Tibial nerve (tissue), 3 donors: ENCODE results near the gene THAP11.

ENCODE experiments used
- POLR2A ChIP-seq, 2 donors: fragments of 450-650 bp; IDR thresholded peaks; one replicate each; pipeline ENCODE4 v1.6.1; 2017; ENCODE audit warnings: antibody characterized with exemption in 2 of 2, mild to moderate bottlenecking in 2 of 2, moderate library complexity in 2 of 2
- TF ChIP-seq, protein P1 (sequence below), 5 experiments: fragments of 200-600 bp in 3 of 5; fragments of 450-650 bp in 2 of 5; sonication (generic) in 3 of 5; IDR thresholded peaks; one replicate each; pipeline ENCODE4 v1.5.1; 2016 to 2019; ENCODE audit warnings: antibody characterized with exemption in 5 of 5, mild to moderate bottlenecking in 3 of 5, moderate library complexity in 2 of 5

DNA sequence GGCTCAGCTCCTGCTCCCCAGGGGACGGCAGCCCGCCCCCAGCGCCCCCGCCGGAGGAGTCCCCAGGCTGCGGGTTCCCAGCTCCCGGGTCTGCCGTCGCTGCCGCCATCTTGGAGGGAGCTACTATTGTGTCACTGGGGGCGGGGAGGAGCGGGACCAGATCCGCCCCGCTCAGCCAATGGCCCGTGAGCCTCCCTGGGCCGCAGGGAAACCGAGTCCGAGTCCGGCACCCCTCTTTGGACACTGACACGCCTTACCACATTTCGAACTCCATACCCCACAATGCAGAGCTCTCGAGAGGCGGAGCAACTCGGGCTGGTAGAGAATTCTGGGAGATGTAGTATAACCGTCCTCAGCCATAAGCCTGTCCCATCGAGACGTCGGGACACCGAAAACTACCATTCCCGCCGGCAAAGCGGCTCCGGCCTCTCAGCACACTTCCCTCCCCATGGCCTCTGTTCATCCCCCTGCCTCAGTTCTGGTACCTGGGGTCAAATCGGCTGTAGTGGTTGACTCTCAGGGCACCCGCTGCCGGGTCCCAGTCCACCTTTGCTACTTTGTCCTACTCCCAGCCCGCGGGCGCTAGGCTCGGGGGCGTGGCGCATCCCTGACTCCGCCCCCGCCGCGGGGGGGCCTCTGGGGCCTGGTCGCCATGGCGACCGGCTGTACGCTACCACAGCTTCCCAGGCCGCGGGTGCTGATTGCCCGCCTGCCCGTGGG lies 35.5 kb upstream of the THAP11 start, which contains the start of the genes RANBP10 and TSNAXIP1:
- TF ChIP-seq POLR2A (IDR thresholded peaks at IDR 0.05) = peak; percentile 37 to 83
- TF ChIP-seq, protein P1, sequence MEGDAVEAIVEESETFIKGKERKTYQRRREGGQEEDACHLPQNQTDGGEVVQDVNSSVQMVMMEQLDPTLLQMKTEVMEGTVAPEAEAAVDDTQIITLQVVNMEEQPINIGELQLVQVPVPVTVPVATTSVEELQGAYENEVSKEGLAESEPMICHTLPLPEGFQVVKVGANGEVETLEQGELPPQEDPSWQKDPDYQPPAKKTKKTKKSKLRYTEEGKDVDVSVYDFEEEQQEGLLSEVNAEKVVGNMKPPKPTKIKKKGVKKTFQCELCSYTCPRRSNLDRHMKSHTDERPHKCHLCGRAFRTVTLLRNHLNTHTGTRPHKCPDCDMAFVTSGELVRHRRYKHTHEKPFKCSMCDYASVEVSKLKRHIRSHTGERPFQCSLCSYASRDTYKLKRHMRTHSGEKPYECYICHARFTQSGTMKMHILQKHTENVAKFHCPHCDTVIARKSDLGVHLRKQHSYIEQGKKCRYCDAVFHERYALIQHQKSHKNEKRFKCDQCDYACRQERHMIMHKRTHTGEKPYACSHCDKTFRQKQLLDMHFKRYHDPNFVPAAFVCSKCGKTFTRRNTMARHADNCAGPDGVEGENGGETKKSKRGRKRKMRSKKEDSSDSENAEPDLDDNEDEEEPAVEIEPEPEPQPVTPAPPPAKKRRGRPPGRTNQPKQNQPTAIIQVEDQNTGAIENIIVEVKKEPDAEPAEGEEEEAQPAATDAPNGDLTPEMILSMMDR (IDR thresholded peaks at IDR 0.05) = peak in 1 of 5 experiments; percentile 24
